ENCODE measurements around the gene SORBS1. TPM values are rescaled to one million over a fixed set of nuclear protein-coding genes. Genes with fewer than 3 reads are reported as not detected.
A peak's percentile ranks its signal among the peaks of the same experiment; 100 is the strongest.

SORBS1 gene
- total and polyA plus RNA-seq, 2 of the 13 experiments (the other 11 are each of a cell fraction or from before 2014, with no cell fraction given): 16.8 to 39.8 TPM

- TF ChIP-seq ATF3 (CRISPR knock-in tag; IDR thresholded peaks at IDR 0.05) (no peak), ZNF468 (CRISPR knock-in tag; IDR thresholded peaks at IDR 0.05) (no peak), ZBTB20 (CRISPR knock-in tag; IDR thresholded peaks at IDR 0.05; ENCODE audit: borderline replicate concordance, low read depth) (no peak), ELF1 (CRISPR knock-in tag; IDR thresholded peaks at IDR 0.05) (no peak), ZNF180 (CRISPR knock-in tag; IDR thresholded peaks at IDR 0.05; ENCODE audit: borderline replicate concordance, low read depth) (no peak), IRF9 (CRISPR knock-in tag; IDR thresholded peaks at IDR 0.05; ENCODE audit: borderline replicate concordance) (peak; percentile 60; the same call in 1 of the 2 replicates), ZNF549 (CRISPR knock-in tag; IDR thresholded peaks at IDR 0.05) (no peak), ZNF274 (CRISPR knock-in tag; IDR thresholded peaks at IDR 0.05) (no peak), DNMT1 (CRISPR knock-in tag; IDR thresholded peaks at IDR 0.05) (no peak), NFE2L1 (CRISPR knock-in tag; IDR thresholded peaks at IDR 0.05; ENCODE audit: borderline replicate concordance) (no peak), CENPT (CRISPR knock-in tag; IDR thresholded peaks at IDR 0.05; ENCODE audit: low read depth) (no peak), ZFP36L1 (CRISPR knock-in tag; IDR thresholded peaks at IDR 0.05) (no peak), RBFOX2 (IDR thresholded peaks at IDR 0.05; ENCODE audit: low read depth, low read length) (peak; percentile 94), TOE1 (CRISPR knock-in tag; IDR thresholded peaks at IDR 0.05) (no peak), MIER3 (CRISPR knock-in tag; IDR thresholded peaks at IDR 0.05; ENCODE audit: borderline replicate concordance) (no peak), NFATC3 (CRISPR knock-in tag; IDR thresholded peaks at IDR 0.05) (no peak), ZNF354B (CRISPR knock-in tag; IDR thresholded peaks at IDR 0.05) (0 out of 2 replicates have a peak, but pooled peaks have one; percentile 29), ZNF749 (CRISPR knock-in tag; IDR thresholded peaks at IDR 0.05; ENCODE audit: borderline replicate concordance) (no peak), KLF11 (CRISPR knock-in tag; IDR thresholded peaks at IDR 0.05) (no peak), IKZF4 (CRISPR knock-in tag; IDR thresholded peaks at IDR 0.05; ENCODE audit: borderline replicate concordance, low read depth, not compliant biosample characterization) (peak; percentile 7)
- TF ChIP-seq, protein P1, sequence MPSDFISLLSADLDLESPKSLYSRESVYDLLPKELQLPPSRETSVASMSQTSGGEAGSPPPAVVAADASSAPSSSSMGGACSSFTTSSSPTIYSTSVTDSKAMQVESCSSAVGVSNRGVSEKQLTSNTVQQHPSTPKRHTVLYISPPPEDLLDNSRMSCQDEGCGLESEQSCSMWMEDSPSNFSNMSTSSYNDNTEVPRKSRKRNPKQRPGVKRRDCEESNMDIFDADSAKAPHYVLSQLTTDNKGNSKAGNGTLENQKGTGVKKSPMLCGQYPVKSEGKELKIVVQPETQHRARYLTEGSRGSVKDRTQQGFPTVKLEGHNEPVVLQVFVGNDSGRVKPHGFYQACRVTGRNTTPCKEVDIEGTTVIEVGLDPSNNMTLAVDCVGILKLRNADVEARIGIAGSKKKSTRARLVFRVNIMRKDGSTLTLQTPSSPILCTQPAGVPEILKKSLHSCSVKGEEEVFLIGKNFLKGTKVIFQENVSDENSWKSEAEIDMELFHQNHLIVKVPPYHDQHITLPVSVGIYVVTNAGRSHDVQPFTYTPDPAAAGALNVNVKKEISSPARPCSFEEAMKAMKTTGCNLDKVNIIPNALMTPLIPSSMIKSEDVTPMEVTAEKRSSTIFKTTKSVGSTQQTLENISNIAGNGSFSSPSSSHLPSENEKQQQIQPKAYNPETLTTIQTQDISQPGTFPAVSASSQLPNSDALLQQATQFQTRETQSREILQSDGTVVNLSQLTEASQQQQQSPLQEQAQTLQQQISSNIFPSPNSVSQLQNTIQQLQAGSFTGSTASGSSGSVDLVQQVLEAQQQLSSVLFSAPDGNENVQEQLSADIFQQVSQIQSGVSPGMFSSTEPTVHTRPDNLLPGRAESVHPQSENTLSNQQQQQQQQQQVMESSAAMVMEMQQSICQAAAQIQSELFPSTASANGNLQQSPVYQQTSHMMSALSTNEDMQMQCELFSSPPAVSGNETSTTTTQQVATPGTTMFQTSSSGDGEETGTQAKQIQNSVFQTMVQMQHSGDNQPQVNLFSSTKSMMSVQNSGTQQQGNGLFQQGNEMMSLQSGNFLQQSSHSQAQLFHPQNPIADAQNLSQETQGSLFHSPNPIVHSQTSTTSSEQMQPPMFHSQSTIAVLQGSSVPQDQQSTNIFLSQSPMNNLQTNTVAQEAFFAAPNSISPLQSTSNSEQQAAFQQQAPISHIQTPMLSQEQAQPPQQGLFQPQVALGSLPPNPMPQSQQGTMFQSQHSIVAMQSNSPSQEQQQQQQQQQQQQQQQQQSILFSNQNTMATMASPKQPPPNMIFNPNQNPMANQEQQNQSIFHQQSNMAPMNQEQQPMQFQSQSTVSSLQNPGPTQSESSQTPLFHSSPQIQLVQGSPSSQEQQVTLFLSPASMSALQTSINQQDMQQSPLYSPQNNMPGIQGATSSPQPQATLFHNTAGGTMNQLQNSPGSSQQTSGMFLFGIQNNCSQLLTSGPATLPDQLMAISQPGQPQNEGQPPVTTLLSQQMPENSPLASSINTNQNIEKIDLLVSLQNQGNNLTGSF (CRISPR knock-in tag; IDR thresholded peaks at IDR 0.05): no peak
- TF ChIP-seq, protein P2, sequence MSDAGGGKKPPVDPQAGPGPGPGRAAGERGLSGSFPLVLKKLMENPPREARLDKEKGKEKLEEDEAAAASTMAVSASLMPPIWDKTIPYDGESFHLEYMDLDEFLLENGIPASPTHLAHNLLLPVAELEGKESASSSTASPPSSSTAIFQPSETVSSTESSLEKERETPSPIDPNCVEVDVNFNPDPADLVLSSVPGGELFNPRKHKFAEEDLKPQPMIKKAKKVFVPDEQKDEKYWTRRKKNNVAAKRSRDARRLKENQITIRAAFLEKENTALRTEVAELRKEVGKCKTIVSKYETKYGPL (CRISPR knock-in tag; IDR thresholded peaks at IDR 0.05): peak; percentile 17; the same call in 1 of the 2 replicates
Observed at GRCh38 chr10:95290461-95291364, 270.5 kb downstream of the SORBS1 start, which contains the start of gene PDLIM1 (continued).
